A549 (cell line): Measurements from ENCODE around the gene FOXP1. TPM values are rescaled to one million over a fixed set of nuclear protein-coding genes. Genes with fewer than 3 reads are reported as not detected.

Experiments used
- ATAC-seq, 2 experiments: fragments of 200-7000 bp in 1 of 2; fragments of >200 bp in 1 of 2; cut with Nextera tagmentation in 1 of 2; cut with Tn5 transposase in 1 of 2; 3 replicates each; pipeline versions ENCODE4 v1.8.0 to v1.9.1; 2018 to 2020; ENCODE audit warnings: mild to moderate bottlenecking in 1 of 2, moderate library complexity in 1 of 2
- CTCF ChIA-PET: fragments of 300-600 bp; sonication (Branson Sonifier 250); formaldehyde crosslinking; extraction: SDS; loops from one replicate; lab custom pipeline; 2021; ENCODE audit warnings: antibody characterized with exemption, inconsistent platforms; lab: Yijun Ruan, JAX
- POLR2A ChIA-PET: fragments of 350-600 bp; formaldehyde crosslinking; extraction: SDS; loops from one replicate; lab custom pipeline; 2021; ENCODE audit warnings: antibody characterized with exemption, inconsistent platforms; lab: Yijun Ruan, JAX
- DNase-seq, 2 experiments: peaks; one replicate each; pipeline versions ENCODE4 v3.0.0 to v3.0.0-alpha.2; 2011 to 2016; ENCODE audit warnings: low read depth in 1 of 2, low spot score in 1 of 2
- FAIRE-seq: peaks from 2 replicates; lab custom pipeline; 2011; peaks lifted over from hg19 to GRCh38; lab: Jason Lieb, UNC
- H3K27ac ChIP-seq, 2 experiments: fragments of >200 bp; sonication (Bioruptor Twin); formaldehyde crosslinking; 3 replicates each; pipeline ENCODE4 v1.5.1; 2016 to 2017
- H3K4me1 ChIP-seq: fragments of >200 bp; sonication (Bioruptor Twin); formaldehyde crosslinking; 3 replicates; pipeline ENCODE4 v1.6.1; 2016
- H3K4me2 ChIP-seq: fragments of >200 bp; sonication (Bioruptor Twin); formaldehyde crosslinking; 3 replicates; pipeline ENCODE4 v1.6.1; 2016
- H3K4me3 ChIP-seq: fragments of >200 bp; sonication (Bioruptor Twin); formaldehyde crosslinking; 3 replicates; pipeline ENCODE4 v1.5.1; 2016
- H3K9me3 ChIP-seq: fragments of >200 bp; sonication (Bioruptor Twin); formaldehyde crosslinking; 3 replicates; pipeline ENCODE4 v1.6.1; 2016
- BHLHE40 ChIP-seq: IDR thresholded peaks from 2 replicates; pipeline ENCODE4 v1.6.1; 2012; ENCODE audit warnings: low read depth, low read length, inconsistent platforms
- CHD2 ChIP-seq: fragments of 150-350 bp; IDR thresholded peaks from 2 replicates; pipeline ENCODE4 v1.6.1; 2014; ENCODE audit warnings: low read length; ENCODE audit not compliant: partially characterized antibody
- EP300 ChIP-seq, 2 experiments: fragments of >200 bp; sonication (Bioruptor Twin); formaldehyde crosslinking; IDR thresholded peaks; 2 replicates in 1 of 2; 3 replicates in 1 of 2; pipeline ENCODE4 v1.6.1; 2016 to 2017
- FOXS1 ChIP-seq: fragments of 250-450 bp; sonication (Bioruptor Pico); IDR thresholded peaks from 2 replicates; pipeline ENCODE4 v1.5.0; 2020; ENCODE audit warnings: mild to moderate bottlenecking, moderate library complexity
- HDAC2 ChIP-seq: fragments of 200-600 bp; sonication (generic); IDR thresholded peaks from 2 replicates; pipeline ENCODE4 v1.6.1; 2016
- HOXA7 ChIP-seq: fragments of 250-450 bp; sonication (Bioruptor Pico); IDR thresholded peaks from 2 replicates; pipeline ENCODE4 v1.5.0; 2020; ENCODE audit warnings: mild to moderate bottlenecking, moderate library complexity
- HOXB13 ChIP-seq: fragments of 250-450 bp; sonication (Bioruptor Pico); IDR thresholded peaks from 2 replicates; pipeline ENCODE4 v1.5.0; 2020; ENCODE audit warnings: low read depth, mild to moderate bottlenecking, moderate library complexity
- JUN ChIP-seq, 2 experiments: fragments of >200 bp; sonication (Bioruptor Twin); formaldehyde crosslinking; IDR thresholded peaks; 2 replicates in 1 of 2; 3 replicates in 1 of 2; pipeline ENCODE4 v1.6.1; 2016 to 2017
- MAZ ChIP-seq: fragments of 150-350 bp; IDR thresholded peaks from 2 replicates; pipeline ENCODE4 v1.6.1; 2014; ENCODE audit warnings: antibody characterized with exemption, low read depth, low read length, borderline replicate concordance
- NFE2L2 ChIP-seq: fragments of 150-350 bp; conservative IDR thresholded peaks from 2 replicates; pipeline ENCODE4 v1.6.1; 2014; ENCODE audit warnings: low read length
- NPAS2 ChIP-seq: fragments of 250-450 bp; sonication (Bioruptor Pico); IDR thresholded peaks from 2 replicates; pipeline ENCODE4 v1.8.0; 2022; ENCODE audit warnings: mild to moderate bottlenecking, moderate library complexity, borderline replicate concordance
- TP53 ChIP-seq: fragments of 250-450 bp; sonication (Bioruptor Pico); IDR thresholded peaks from 2 replicates; pipeline ENCODE4 v1.5.0; 2021; ENCODE audit warnings: mild to moderate bottlenecking, moderate library complexity
- ZC3H11A ChIP-seq: fragments of 450-650 bp; IDR thresholded peaks from 2 replicates; pipeline ENCODE4 v1.6.1; 2014; ENCODE audit warnings: antibody characterized with exemption, mild to moderate bottlenecking
- WGBS: methylation state at CpG from one replicate; pipeline ENCODE4 v1.1.6; 2017; ENCODE audit errors: missing lambda C conversion rate; 5-methylcytosine and 5-hydroxymethylcytosine counted together
- polyA plus RNA-seq, 4 experiments: library from polyadenylated mRNA; depleted of rRNA in 3 of 4; stranded (reverse); fragments of >200 nt; fragmentation: RNase III in 1 of 4; extraction: RNeasy Plus Mini Kit Qiagen cat#74134 plus additional on column Dnase treatment in 1 of 4; gene quantifications; 2 replicates in 3 of 4; 3 replicates in 1 of 4; pipeline ENCODE4 v1.2.3, GENCODE V29; 2011 to 2017
- TF ChIP-seq, protein P1 (sequence below): fragments of 450-650 bp; IDR thresholded peaks from 2 replicates; pipeline ENCODE4 v1.6.1; 2014; ENCODE audit warnings: antibody characterized with exemption
- TF ChIP-seq, protein P2 (sequence below): fragments of 250-450 bp; sonication (Bioruptor Pico); IDR thresholded peaks from 2 replicates; pipeline ENCODE4 v1.5.0; 2021; ENCODE audit warnings: mild to moderate bottlenecking, moderate library complexity, borderline replicate concordance
- TF ChIP-seq, protein P3 (sequence below): fragments of 250-450 bp; sonication (Bioruptor Pico); IDR thresholded peaks from 2 replicates; pipeline ENCODE4 v1.5.0; 2020; ENCODE audit warnings: low read depth, mild to moderate bottlenecking, moderate library complexity
- TF ChIP-seq, protein P4 (sequence below): fragments of >200 bp; sonication (Bioruptor Twin); formaldehyde crosslinking; IDR thresholded peaks from 2 replicates; pipeline ENCODE4 v1.6.1; 2016
- TF ChIP-seq, protein P5 (sequence below): fragments of 150-350 bp; IDR thresholded peaks from 2 replicates; pipeline ENCODE4 v1.6.1; 2014; ENCODE audit warnings: low read depth, mild to moderate bottlenecking, low read length
- TF ChIP-seq, protein P6 (sequence below): IDR thresholded peaks from 2 replicates; pipeline ENCODE4 v1.6.1; 2012; ENCODE audit warnings: low read depth, borderline replicate concordance

Gene FOXP1
- polyA plus RNA-seq, 2 of the 4 experiments (the other 2 are of a cell fraction), result 12.8 to 13.9 TPM

DNA sequence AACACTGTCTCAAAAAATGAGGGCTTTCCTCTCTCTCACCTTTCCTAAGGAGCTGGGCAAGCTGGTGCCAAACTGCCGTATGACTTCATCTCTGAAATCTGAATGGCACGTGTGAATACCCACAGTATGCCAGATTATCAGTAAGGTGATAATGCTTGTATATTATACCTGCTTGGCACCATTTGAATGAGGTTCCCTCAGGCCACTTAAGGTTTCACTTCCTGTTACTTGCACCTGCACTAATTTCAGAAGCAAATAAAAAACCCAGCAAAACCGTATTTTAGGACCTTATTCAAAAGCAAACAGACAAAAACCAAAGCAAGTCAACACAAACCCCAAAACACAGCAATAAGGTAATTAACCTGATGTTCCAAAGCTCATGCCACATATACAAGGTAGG is 19.7 kb downstream of the FOXP1 start:
- ChIA-PET POLR2A (no interaction called here), CTCF (no interaction called here)
- Histone ChIP-seq H3K4me3 (no peak overlapping the region), H3K9me3 (no peaks in the 10 kb centered on the region), H3K4me1 (no peaks in the 10 kb centered on the region)
- no peak for TF ChIP-seq FOXS1 (CRISPR knock-in tag)
- no peak for TF ChIP-seq TP53 (CRISPR knock-in tag)
- TF ChIP-seq ZC3H11A, result no peak
- no peak for TF ChIP-seq NFE2L2
- TF ChIP-seq, all 56 proteins: peak for 0
- H3K4me2 ChIP-seq, result no peak overlapping the region
- no peak overlapping the region for H3K27ac ChIP-seq
- FAIRE-seq (no peak), DNase-seq (no peak), ATAC-seq (no peak)
- 84% methylated on average over 3 of the region's 3 CpGs for WGBS

DNA sequence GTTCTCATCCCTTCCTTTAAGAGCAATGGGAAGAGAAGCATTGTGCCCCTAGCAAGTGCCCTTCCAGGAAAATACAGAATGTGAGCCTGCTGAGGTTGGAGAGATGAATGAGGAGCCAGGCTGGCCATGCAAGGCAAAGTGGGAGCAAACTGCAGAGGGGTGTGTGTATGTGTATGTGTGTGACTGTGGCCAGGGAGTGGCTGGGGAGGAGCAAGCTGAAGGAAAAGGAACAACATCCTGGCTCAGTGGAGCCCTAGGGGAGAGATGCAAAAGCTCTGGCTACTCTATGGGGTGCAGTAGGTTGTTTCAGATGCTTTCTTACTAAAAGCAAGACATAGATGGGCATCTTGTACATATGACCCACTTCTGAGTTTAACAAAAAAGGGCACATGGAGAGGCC is 20.6 kb downstream of the FOXP1 start:
- no peaks in the 10 kb centered on the region for H3K4me1 ChIP-seq
- no peak overlapping the region for H3K4me3 ChIP-seq
- CTCF ChIA-PET, result no interaction called here
- H3K27ac ChIP-seq, result no peak overlapping the region
- TF ChIP-seq, protein P1, sequence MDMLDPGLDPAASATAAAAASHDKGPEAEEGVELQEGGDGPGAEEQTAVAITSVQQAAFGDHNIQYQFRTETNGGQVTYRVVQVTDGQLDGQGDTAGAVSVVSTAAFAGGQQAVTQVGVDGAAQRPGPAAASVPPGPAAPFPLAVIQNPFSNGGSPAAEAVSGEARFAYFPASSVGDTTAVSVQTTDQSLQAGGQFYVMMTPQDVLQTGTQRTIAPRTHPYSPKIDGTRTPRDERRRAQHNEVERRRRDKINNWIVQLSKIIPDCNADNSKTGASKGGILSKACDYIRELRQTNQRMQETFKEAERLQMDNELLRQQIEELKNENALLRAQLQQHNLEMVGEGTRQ, result no peak
- no peak for TF ChIP-seq ZC3H11A
- no peak for TF ChIP-seq MAZ
- TF ChIP-seq HDAC2, result no peak
- TF ChIP-seq, protein P2, sequence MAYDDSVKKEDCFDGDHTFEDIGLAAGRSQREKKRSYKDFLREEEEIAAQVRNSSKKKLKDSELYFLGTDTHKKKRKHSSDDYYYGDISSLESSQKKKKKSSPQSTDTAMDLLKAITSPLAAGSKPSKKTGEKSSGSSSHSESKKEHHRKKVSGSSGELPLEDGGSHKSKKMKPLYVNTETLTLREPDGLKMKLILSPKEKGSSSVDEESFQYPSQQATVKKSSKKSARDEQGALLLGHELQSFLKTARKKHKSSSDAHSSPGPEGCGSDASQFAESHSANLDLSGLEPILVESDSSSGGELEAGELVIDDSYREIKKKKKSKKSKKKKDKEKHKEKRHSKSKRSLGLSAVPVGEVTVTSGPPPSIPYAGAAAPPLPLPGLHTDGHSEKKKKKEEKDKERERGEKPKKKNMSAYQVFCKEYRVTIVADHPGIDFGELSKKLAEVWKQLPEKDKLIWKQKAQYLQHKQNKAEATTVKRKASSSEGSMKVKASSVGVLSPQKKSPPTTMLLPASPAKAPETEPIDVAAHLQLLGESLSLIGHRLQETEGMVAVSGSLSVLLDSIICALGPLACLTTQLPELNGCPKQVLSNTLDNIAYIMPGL (CRISPR knock-in tag), result no peak
- TF ChIP-seq NPAS2 (CRISPR knock-in tag), result no peak
- TF ChIP-seq CHD2, result no peak
- TF ChIP-seq, all 56 proteins: peak for 0
- POLR2A ChIA-PET, result no interaction called here
- Histone ChIP-seq H3K9me3 (no peaks in the 10 kb centered on the region), H3K4me2 (no peak overlapping the region)
- no peak for DNase-seq
- no peak for ATAC-seq
- no peak for FAIRE-seq

DNA sequence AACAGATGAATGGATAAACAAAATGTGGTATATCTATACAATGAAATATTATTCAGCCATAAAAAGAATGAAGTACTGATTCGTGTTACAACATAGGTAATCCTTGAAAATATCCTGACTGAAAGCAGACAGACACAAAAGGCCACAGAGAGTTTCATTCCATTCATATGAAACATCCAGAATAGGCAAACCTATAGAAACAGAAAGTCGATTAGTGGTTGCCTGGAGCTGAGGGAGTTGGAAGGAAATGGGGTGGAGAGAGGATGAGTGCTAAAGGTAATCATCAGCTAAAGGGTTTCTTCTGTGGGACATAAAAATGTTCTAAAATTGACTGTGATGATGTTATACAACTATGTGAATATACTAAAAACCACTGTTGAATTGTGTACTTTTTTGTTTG is 22.9 kb downstream of the FOXP1 start:
- Histone ChIP-seq H3K9me3 (no peaks in the 10 kb centered on the region), H3K4me2 (no peak overlapping the region), H3K4me1 (no peaks in the 10 kb centered on the region), H3K4me3 (no peak overlapping the region), H3K27ac (no peak overlapping the region)
- DNase-seq (no peak), FAIRE-seq (no peak), ATAC-seq (no peak)
- ChIA-PET POLR2A (no interaction called here), CTCF (interaction anchor here (0.7 to 1.3 kb wide), 2 partner anchors 12 to 22 kb away, joined by 3 to 5 read pairs; no protein-coding TSS in a partner anchor)
- TF ChIP-seq, protein P3, sequence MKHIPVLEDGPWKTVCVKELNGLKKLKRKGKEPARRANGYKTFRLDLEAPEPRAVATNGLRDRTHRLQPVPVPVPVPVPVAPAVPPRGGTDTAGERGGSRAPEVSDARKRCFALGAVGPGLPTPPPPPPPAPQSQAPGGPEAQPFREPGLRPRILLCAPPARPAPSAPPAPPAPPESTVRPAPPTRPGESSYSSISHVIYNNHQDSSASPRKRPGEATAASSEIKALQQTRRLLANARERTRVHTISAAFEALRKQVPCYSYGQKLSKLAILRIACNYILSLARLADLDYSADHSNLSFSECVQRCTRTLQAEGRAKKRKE, result no peak
- TF ChIP-seq, protein P4, sequence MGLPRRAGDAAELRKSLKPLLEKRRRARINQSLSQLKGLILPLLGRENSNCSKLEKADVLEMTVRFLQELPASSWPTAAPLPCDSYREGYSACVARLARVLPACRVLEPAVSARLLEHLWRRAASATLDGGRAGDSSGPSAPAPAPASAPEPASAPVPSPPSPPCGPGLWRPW, result no peak
- TF ChIP-seq, protein P5, sequence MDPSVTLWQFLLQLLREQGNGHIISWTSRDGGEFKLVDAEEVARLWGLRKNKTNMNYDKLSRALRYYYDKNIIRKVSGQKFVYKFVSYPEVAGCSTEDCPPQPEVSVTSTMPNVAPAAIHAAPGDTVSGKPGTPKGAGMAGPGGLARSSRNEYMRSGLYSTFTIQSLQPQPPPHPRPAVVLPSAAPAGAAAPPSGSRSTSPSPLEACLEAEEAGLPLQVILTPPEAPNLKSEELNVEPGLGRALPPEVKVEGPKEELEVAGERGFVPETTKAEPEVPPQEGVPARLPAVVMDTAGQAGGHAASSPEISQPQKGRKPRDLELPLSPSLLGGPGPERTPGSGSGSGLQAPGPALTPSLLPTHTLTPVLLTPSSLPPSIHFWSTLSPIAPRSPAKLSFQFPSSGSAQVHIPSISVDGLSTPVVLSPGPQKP, result no peak
- TF ChIP-seq JUN (IDR thresholded peaks at IDR 0.05), result no peak
- no peak for TF ChIP-seq EP300 (IDR thresholded peaks at IDR 0.05)
- TF ChIP-seq, protein P6, sequence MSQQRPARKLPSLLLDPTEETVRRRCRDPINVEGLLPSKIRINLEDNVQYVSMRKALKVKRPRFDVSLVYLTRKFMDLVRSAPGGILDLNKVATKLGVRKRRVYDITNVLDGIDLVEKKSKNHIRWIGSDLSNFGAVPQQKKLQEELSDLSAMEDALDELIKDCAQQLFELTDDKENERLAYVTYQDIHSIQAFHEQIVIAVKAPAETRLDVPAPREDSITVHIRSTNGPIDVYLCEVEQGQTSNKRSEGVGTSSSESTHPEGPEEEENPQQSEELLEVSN, result no peak
- no peak for TF ChIP-seq HOXA7 (CRISPR knock-in tag)
- TF ChIP-seq BHLHE40, result no peak
- no peak for TF ChIP-seq HOXB13 (CRISPR knock-in tag)
- 75% methylated on average over 2 of the region's 2 CpGs for WGBS
